H1 (cell line): Measurements from ENCODE around the gene LCN6. TPM values are rescaled to one million over a fixed set of nuclear protein-coding genes. Genes with fewer than 3 reads are reported as not detected.
A peak's percentile ranks its signal among the peaks of the same experiment; 100 is the strongest.

Experiments
- CTCF ChIA-PET: fragments of 300-600 bp; sonication (Branson Sonifier 250); formaldehyde crosslinking; loops from one replicate; lab custom pipeline; 2021; ENCODE audit not compliant: partially characterized antibody; lab: Charles Lee
- POLR2A ChIA-PET: fragments of 300-600 bp; sonication (Branson Sonifier 250); formaldehyde crosslinking; loops from one replicate; lab custom pipeline; 2021; ENCODE audit warnings: inconsistent platforms; ENCODE audit not compliant: partially characterized antibody; lab: Charles Lee
- DNase-seq, 2 experiments: peaks; one replicate each; pipeline versions ENCODE4 v3.0.0 to v3.0.0-alpha.2; 2010 to 2022; ENCODE audit warnings: low spot score in 2 of 2, low read depth in 1 of 2, mixed read lengths in 1 of 2
- FAIRE-seq: peaks from 2 replicates; lab custom pipeline; 2011; peaks lifted over from hg19 to GRCh38; lab: Jason Lieb, UNC
- H2AFZ ChIP-seq: 2 replicates; pipeline ENCODE4 v1.8.1; 2012; ENCODE audit warnings: low read length, inconsistent platforms
- H2AK5ac ChIP-seq: 2 replicates; pipeline ENCODE4 v1.6.1; 2013; ENCODE audit warnings: low read depth, low read length
- H2BK120ac ChIP-seq: replicated peaks from 2 replicates; pipeline ENCODE3; 2013; ENCODE audit warnings: low read depth, low read length, inconsistent platforms
- H2BK12ac ChIP-seq: 2 replicates; pipeline ENCODE4 v1.6.1; 2013; ENCODE audit warnings: low read depth, low read length
- H2BK15ac ChIP-seq: 2 replicates; pipeline ENCODE4 v1.6.1; 2013; ENCODE audit warnings: low read length
- H2BK20ac ChIP-seq: 2 replicates; pipeline ENCODE4 v1.6.1; 2013; ENCODE audit warnings: low read length
- H2BK5ac ChIP-seq: 2 replicates; pipeline ENCODE4 v1.6.1; 2013; ENCODE audit warnings: low read depth, low read length
- H3K14ac ChIP-seq: 2 replicates; pipeline ENCODE4 v1.6.1; 2013; ENCODE audit warnings: inconsistent platforms; ENCODE audit not compliant: insufficient read length
- H3K18ac ChIP-seq: 2 replicates; pipeline ENCODE4 v1.6.1; 2013; ENCODE audit warnings: low read length; ENCODE audit errors: extremely low read depth
- H3K23ac ChIP-seq: 2 replicates; pipeline ENCODE4 v1.6.1; 2013; ENCODE audit warnings: inconsistent platforms; ENCODE audit not compliant: insufficient read length
- H3K23me2 ChIP-seq: 2 replicates; pipeline ENCODE4 v1.6.1; 2013; ENCODE audit warnings: low read depth, low read length
- H3K27ac ChIP-seq: 2 replicates; pipeline ENCODE4 v1.6.1; 2011; ENCODE audit warnings: low read depth, low read length, inconsistent platforms
- H3K27me3 ChIP-seq, 4 experiments: replicated peaks in 1 of 4; 1 replicate in 1 of 4; 2 replicates in 3 of 4; pipeline versions ENCODE4 v1.6.1 to v1.8.1; 2011 to 2013; ENCODE audit warnings: low read length in 3 of 4, mild to moderate bottlenecking in 3 of 4, inconsistent platforms in 2 of 4, mixed read lengths in 2 of 4, moderate library complexity in 1 of 4; ENCODE audit not compliant: control insufficient read depth in 3 of 4, insufficient read depth in 3 of 4; ENCODE audit errors: extremely low read depth in 1 of 4
- H3K36me3 ChIP-seq, 4 experiments: 2 replicates each; pipeline versions ENCODE4 v1.6.1 to v1.8.1; 2011 to 2013; ENCODE audit warnings: mild to moderate bottlenecking in 4 of 4, low read length in 3 of 4, moderate library complexity in 2 of 4, control low read depth in 1 of 4, inconsistent platforms in 1 of 4; ENCODE audit not compliant: insufficient read depth in 4 of 4, control insufficient read depth in 2 of 4
- H3K4ac ChIP-seq: replicated peaks from 2 replicates; pipeline ENCODE3; 2013; ENCODE audit warnings: low read length, low read depth, mixed read lengths, inconsistent platforms; ENCODE audit not compliant: insufficient read length
- H3K4me1 ChIP-seq, 4 experiments: replicated peaks in 1 of 4; 1 replicate in 1 of 4; 2 replicates in 3 of 4; pipeline versions ENCODE4 v1.6.1 to v1.8.1; 2011 to 2013; ENCODE audit warnings: low read length in 3 of 4, inconsistent platforms in 2 of 4, mixed read lengths in 1 of 4; ENCODE audit not compliant: insufficient read depth in 4 of 4, control insufficient read depth in 3 of 4
- H3K4me2 ChIP-seq, 2 experiments: 2 replicates each; pipeline versions ENCODE4 v1.6.1 to v1.8.1; 2011 to 2013; ENCODE audit warnings: low read depth in 2 of 2, low read length in 2 of 2, control low read depth in 1 of 2, inconsistent platforms in 1 of 2, mild to moderate bottlenecking in 1 of 2; ENCODE audit not compliant: insufficient read depth in 1 of 2
- H3K4me3 ChIP-seq, 4 experiments: fragments of 200-600, 300-600 bp in 1 of 4; sonication (generic), shearing (Covaris generic), sonication (Bioruptor Twin) in 1 of 4; 2 replicates each; pipeline versions ENCODE4 v1.5.1 to v1.8.1; 2011 to 2016; ENCODE audit warnings: low read length in 4 of 4, low read depth in 3 of 4, control low read depth in 2 of 4, inconsistent platforms in 2 of 4, mild to moderate bottlenecking in 2 of 4, mixed read lengths in 1 of 4, moderate library complexity in 1 of 4; ENCODE audit not compliant: insufficient read depth in 2 of 4; ENCODE audit errors: extremely low read depth in 1 of 4
- H3K56ac ChIP-seq: replicated peaks from 2 replicates; pipeline ENCODE3; 2013; ENCODE audit warnings: low read depth, mild to moderate bottlenecking, mixed read lengths, low read length, inconsistent platforms; ENCODE audit not compliant: insufficient read length
- H3K79me1 ChIP-seq: 2 replicates; pipeline ENCODE4 v1.6.1; 2013; ENCODE audit warnings: low read depth, low read length, control low read depth
- H3K79me2 ChIP-seq, 2 experiments: 2 replicates each; pipeline versions ENCODE4 v1.6.1 to v1.8.1; 2012 to 2013; ENCODE audit warnings: low read length in 2 of 2, mild to moderate bottlenecking in 2 of 2, inconsistent platforms in 1 of 2; ENCODE audit not compliant: insufficient read depth in 2 of 2, control insufficient read depth in 1 of 2
- H3K9ac ChIP-seq, 4 experiments: replicated peaks in 1 of 4; 1 replicate in 1 of 4; 2 replicates in 3 of 4; pipeline versions ENCODE4 v1.6.1 to v1.8.1; 2011 to 2013; ENCODE audit warnings: low read depth in 3 of 4, low read length in 3 of 4, control low read depth in 2 of 4, mild to moderate bottlenecking in 2 of 4, moderate library complexity in 2 of 4, inconsistent platforms in 1 of 4; ENCODE audit errors: extremely low read depth in 1 of 4
- H3K9me3 ChIP-seq, 2 experiments: 2 replicates each; pipeline versions ENCODE4 v1.6.1 to v1.8.1; 2012 to 2013; ENCODE audit warnings: mild to moderate bottlenecking in 2 of 2, moderate library complexity in 2 of 2, control low read depth in 1 of 2, inconsistent platforms in 1 of 2, low read depth in 1 of 2, low read length in 1 of 2, mixed read lengths in 1 of 2; ENCODE audit not compliant: insufficient read depth in 2 of 2
- H4K20me1 ChIP-seq, 2 experiments: replicated peaks in 1 of 2; 2 replicates each; pipeline versions ENCODE3 to v1.8.1; 2011 to 2013; ENCODE audit warnings: inconsistent platforms in 2 of 2, low read length in 2 of 2, mild to moderate bottlenecking in 1 of 2; ENCODE audit not compliant: insufficient read depth in 2 of 2, control insufficient read depth in 1 of 2
- H4K5ac ChIP-seq: 2 replicates; pipeline ENCODE4 v1.6.1; 2013; ENCODE audit warnings: low read length, low read depth, mixed read lengths, inconsistent platforms; ENCODE audit not compliant: insufficient read length
- H4K8ac ChIP-seq: 2 replicates; pipeline ENCODE4 v1.8.0; 2013; ENCODE audit warnings: mild to moderate bottlenecking, moderate library complexity, low read length, inconsistent platforms; ENCODE audit not compliant: insufficient read depth; ENCODE audit errors: extremely low read depth
- H4K91ac ChIP-seq: replicated peaks from 2 replicates; pipeline ENCODE3; 2013; ENCODE audit warnings: low read length, mixed read lengths, inconsistent platforms; ENCODE audit not compliant: insufficient read length
- KDM1A ChIP-seq: fragments of 200-600, 300-600 bp; sonication (generic); IDR thresholded peaks from 2 replicates; pipeline ENCODE4 v1.7.1; 2016; ENCODE audit warnings: mild to moderate bottlenecking, low read length, borderline replicate concordance
- POLR2A ChIP-seq, 2 experiments: IDR thresholded peaks; 1 replicate in 1 of 2; 2 replicates in 1 of 2; pipeline ENCODE4 v1.6.1; 2011; ENCODE audit warnings: low read depth in 2 of 2, low read length in 2 of 2, mild to moderate bottlenecking in 2 of 2; ENCODE audit errors: control extremely low read depth in 1 of 2
- SUZ12 ChIP-seq: fragments of 200-600 bp; sonication (generic); IDR thresholded peaks from 2 replicates; pipeline ENCODE4 v1.6.1; 2012; ENCODE audit warnings: mild to moderate bottlenecking, inconsistent platforms, low read length, moderate library complexity, mixed read lengths
- WGBS, 2 experiments: shearing (Covaris generic) in 1 of 2; methylation state at CpG; one replicate each; pipeline versions ENCODE4 v1.1.6 to v1.1.7; 2013 to 2015; ENCODE audit warnings: low lambda C conversion rate in 2 of 2, mixed read lengths in 2 of 2, inconsistent platforms in 1 of 2, low coverage in 1 of 2, missing lambda C conversion rate in 1 of 2; ENCODE audit not compliant: insufficient replicate concordance in 2 of 2, insufficient coverage in 1 of 2, insufficient read length in 1 of 2; ENCODE audit errors: extremely low coverage in 1 of 2, missing lambda C conversion rate in 1 of 2; 5-methylcytosine and 5-hydroxymethylcytosine counted together
- polyA plus RNA-seq, 7 experiments: library from polyadenylated mRNA; depleted of rRNA in 3 of 7; stranded (reverse) in 5 of 7; unstranded in 2 of 7; fragments of >200 nt in 5 of 7; fragments of 200-250 nt in 2 of 7; gene quantifications; 1 replicate in 5 of 7; 2 replicates in 1 of 7; 4 replicates in 1 of 7; pipeline versions ENCODE4 v1.2.1 to v1.2.3, GENCODE V29; 2011 to 2013; ENCODE audit warnings: missing spikeins in 2 of 7, mixed read lengths in 2 of 7
- total RNA-seq: library from RNA; stranded (reverse); fragmentation: NEBNext Ultra II Directional; extraction: Animal tissue kit (Norgen Biotek cat#: 25700); gene quantifications from 2 replicates; pipeline ENCODE4 v1.2.1, GENCODE V29; 2021

The LCN6 gene
- total and polyA plus RNA-seq, 2 of the 8 experiments (the other 6 are each of a cell fraction or from before 2014, with no cell fraction given) = not detected

GRCh38 chr9:136718345-136719194, 29.8 kb downstream of the LCN6 start:
- no peak overlapping the region for H3K14ac ChIP-seq
- H2AK5ac ChIP-seq = no peak overlapping the region
- peaks cover 0 to 7% of the 10 kb centered on the region in 2 experiments; a peak in 1 of 4 replicates for H3K79me2 ChIP-seq
- no peak overlapping the region for H2AFZ ChIP-seq
- no peaks in the 10 kb centered on the region for H3K27me3 ChIP-seq
- no peak overlapping the region for H2BK20ac ChIP-seq
- H3K36me3 ChIP-seq = peaks cover 2 to 17% (median 8%) of the 10 kb centered on the region in 4 experiments; a peak in 5 of 8 replicates
- no peak overlapping the region for H3K9ac ChIP-seq
- DNase-seq = no peak
- 91% methylated on average over 13 of the region's 20 CpGs; no CpG with 5 or more reads in 1 of the 2 experiments for WGBS, 2 experiments
- TF ChIP-seq SUZ12 (no peak), KDM1A (no peak), POLR2A (IDR thresholded peaks at IDR 0.05; ENCODE audit: control extremely low read depth in 1 of 2, low read depth in 2 of 2, low read length in 2 of 2) (peak in 1 of 2 experiments; percentile 15; a peak in 1 of 3 replicates)
- TF ChIP-seq, all 59 proteins: peak for 1
- H2BK15ac ChIP-seq = no peak overlapping the region
- H3K23ac ChIP-seq = no peak overlapping the region
- peaks cover 18% of the 10 kb centered on the region for H3K79me1 ChIP-seq
- no peak overlapping the region for H2BK5ac ChIP-seq
- H3K23me2 ChIP-seq = no peaks in the 10 kb centered on the region; the same call in 1 of the 2 replicates
- H4K20me1 ChIP-seq = peaks cover 20 to 34% of the 10 kb centered on the region in 2 experiments
- H3K9me3 ChIP-seq = no peaks in the 10 kb centered on the region
- no peak overlapping the region for H3K4me2 ChIP-seq
- H2BK120ac ChIP-seq = no peak overlapping the region
- no peak overlapping the region for H3K4me3 ChIP-seq
- peak overlapping the region; percentile 38 for H3K4ac ChIP-seq
- no peak overlapping the region for H2BK12ac ChIP-seq
- POLR2A ChIA-PET = interaction anchor here (0.6 to 11.2 kb wide), 5 partner anchors 13 to 395 kb away, joined by 3 to 223 read pairs (median 3); partner anchors contain the start of gene LCN10
- H3K56ac ChIP-seq = no peak overlapping the region
- FAIRE-seq = no peak
- no peak overlapping the region for H4K5ac ChIP-seq
- no peak overlapping the region for H3K27ac ChIP-seq
- no peak overlapping the region; the same call in 1 of the 2 replicates for H4K8ac ChIP-seq
- no peak overlapping the region for H3K18ac ChIP-seq
- CTCF ChIA-PET = interaction anchor here (0.8 to 9.2 kb wide), 7 partner anchors 10 to 407 kb away, joined by 3 to 62 read pairs (median 3); partner anchors contain the start of gene LCN8
- no peak overlapping the region for H4K91ac ChIP-seq
- peaks cover 0 to 9% (median 3%) of the 10 kb centered on the region in 4 experiments; a peak in 4 of 7 replicates for H3K4me1 ChIP-seq
